Activated CD8-positive, alpha-beta T cell treated with anti-CD3 and anti-CD28 coated beads for 36 hours (primary cell): ENCODE data around the gene ATP6V0D1. TPM values are rescaled to one million over a fixed set of nuclear protein-coding genes. Genes with fewer than 3 reads are reported as not detected.

Experiments
- ATAC-seq: fragments of 200-7000 bp; cut with Tn5 transposase; one replicate; pipeline ENCODE4 v1.10.0; 2021; ENCODE audit warnings: mild to moderate bottlenecking, moderate library complexity
- CTCF ChIA-PET: fragments of 350-600 bp; sonication (Branson Sonifier 250); formaldehyde crosslinking; loops from one replicate; lab custom pipeline; 2021; ENCODE audit warnings: antibody characterized with exemption; lab: Charles Lee
- POLR2A ChIA-PET: fragments of 350-600 bp; sonication (Branson Sonifier 250); formaldehyde crosslinking; loops from one replicate; lab custom pipeline; 2021; ENCODE audit warnings: antibody characterized with exemption; lab: Charles Lee
- DNase-seq: peaks from one replicate; pipeline ENCODE4 v3.0.0-alpha.2; 2020
- H3K27ac Mint-ChIP-seq: one replicate; pipeline ENCODE4 v1.8.0; 2021; ENCODE audit warnings: mild to moderate bottlenecking, mixed read lengths
- H3K27me3 Mint-ChIP-seq: one replicate; pipeline ENCODE4 v1.8.0; 2021; ENCODE audit warnings: mixed read lengths
- H3K36me3 Mint-ChIP-seq: one replicate; pipeline ENCODE4 v1.8.0; 2021; ENCODE audit warnings: low read depth, mixed read lengths
- H3K4me1 Mint-ChIP-seq: one replicate; pipeline ENCODE4 v1.8.0; 2021; ENCODE audit warnings: low read depth, mixed read lengths
- H3K4me3 Mint-ChIP-seq: one replicate; pipeline ENCODE4 v1.8.0; 2021; ENCODE audit warnings: mild to moderate bottlenecking, moderate library complexity, mixed read lengths
- H3K9me3 Mint-ChIP-seq: one replicate; pipeline ENCODE4 v1.8.0; 2021; ENCODE audit warnings: mixed read lengths
- CTCF ChIP-seq: fragments of 200-600 bp; IDR thresholded peaks from one replicate; pipeline ENCODE4 v1.8.0; 2022; ENCODE audit warnings: antibody characterized with exemption, mild to moderate bottlenecking
- intact Hi-C: fragments of 100-400 bp; cut with micrococcal nuclease; formaldehyde crosslinking; loops from one replicate; pipeline ENCODE4 v1.10.0; 2022
- total RNA-seq, 2 experiments: library from RNA; stranded (reverse); gene quantifications; one replicate each; pipeline ENCODE4 v1.2.3, GENCODE V29; 2021

ATP6V0D1 gene
- total RNA-seq, 2 experiments from 2014 or later = 17.5 to 18.2 TPM

- intact Hi-C loops = no loop called here
- DNase-seq (no peak), ATAC-seq (no peak)
- Mint-ChIP-seq H3K27ac (no peak overlapping the region), H3K27me3 (peaks cover 3% of the 10 kb centered on the region), H3K36me3 (no peaks in the 10 kb centered on the region), H3K4me3 (no peak overlapping the region), H3K9me3 (no peaks in the 10 kb centered on the region), H3K4me1 (no peaks in the 10 kb centered on the region)
- ChIA-PET POLR2A (no interaction called here), CTCF (no interaction called here)
- TF ChIP-seq CTCF = no peak
Observed at GRCh38 chr16:67406111-67406971, 74.6 kb downstream of the ATP6V0D1 start.

GRCh38 chr16:67405336-67405735 lies 75.6 kb downstream of the ATP6V0D1 start:
- H3K27ac Mint-ChIP-seq = no peak overlapping the region
- ChIA-PET CTCF (no interaction called here), POLR2A (no interaction called here)
- H3K27me3 Mint-ChIP-seq = peaks cover 4% of the 10 kb centered on the region
- TF ChIP-seq CTCF = no peak
- intact Hi-C loops = no loop called here
- no peak for ATAC-seq
- no peaks in the 10 kb centered on the region for H3K9me3 Mint-ChIP-seq
- no peaks in the 10 kb centered on the region for H3K36me3 Mint-ChIP-seq
- no peak overlapping the region for H3K4me3 Mint-ChIP-seq
- DNase-seq = no peak
- no peaks in the 10 kb centered on the region for H3K4me1 Mint-ChIP-seq

GRCh38 chr16:67404740-67405226 lies 76.2 kb downstream of the ATP6V0D1 start:
- peaks cover 4% of the 10 kb centered on the region for H3K27me3 Mint-ChIP-seq
- H3K4me3 Mint-ChIP-seq = no peak overlapping the region
- no peaks in the 10 kb centered on the region for H3K9me3 Mint-ChIP-seq
- intact Hi-C loops = loop anchor here (5.0 kb wide), 1 partner anchor 142 kb away; no protein-coding TSS in a partner anchor
- CTCF ChIA-PET = no interaction called here
- H3K4me1 Mint-ChIP-seq = no peaks in the 10 kb centered on the region
- ATAC-seq = no peak
- H3K27ac Mint-ChIP-seq = no peak overlapping the region
- no peak for DNase-seq
- POLR2A ChIA-PET = no interaction called here
- TF ChIP-seq CTCF = no peak
- no peaks in the 10 kb centered on the region for H3K36me3 Mint-ChIP-seq

GRCh38 chr16:67403976-67404555 lies 76.9 kb downstream of the ATP6V0D1 start:
- Mint-ChIP-seq H3K36me3 (no peaks in the 10 kb centered on the region), H3K4me3 (no peak overlapping the region), H3K9me3 (no peaks in the 10 kb centered on the region), H3K4me1 (no peaks in the 10 kb centered on the region), H3K27ac (no peak overlapping the region), H3K27me3 (peaks cover 3% of the 10 kb centered on the region)
- ATAC-seq (no peak), DNase-seq (no peak)
- ChIA-PET POLR2A (interaction anchor here (0.6 kb wide), 1 partner anchor 321 kb away, joined by 3 read pairs; no protein-coding TSS in a partner anchor), CTCF (interaction anchor here (1.2 kb wide), 1 partner anchor 13 kb away, joined by 4 read pairs; the partner anchor contains the start of gene ZDHHC1)
- intact Hi-C loops = loop anchor here (5.0 kb wide), 1 partner anchor 142 kb away; no protein-coding TSS in a partner anchor
- no peak for TF ChIP-seq CTCF
